ENCODE data around the gene NALCN.

NALCN gene

GRCh38 chr13:101217086-101217485 is 199.2 kb downstream of the NALCN start:
- H3K9ac ChIP-seq: no peak overlapping the region
- no peaks in the 10 kb centered on the region for H3K27me3 ChIP-seq (ENCODE audit: insufficient read depth, low read depth)
- no peaks in the 10 kb centered on the region for H4K20me1 ChIP-seq (ENCODE audit: insufficient read depth)
- H2AFZ ChIP-seq (ENCODE audit: low read depth): no peak overlapping the region
- no peak overlapping the region for H3K4me2 ChIP-seq
- H3K27ac ChIP-seq: no peak overlapping the region
- H3K4me1 ChIP-seq (ENCODE audit: low read depth, poor library complexity, severe bottlenecking): no peaks in the 10 kb centered on the region
- H3K79me2 ChIP-seq (ENCODE audit: insufficient read depth, low read depth): no peaks in the 10 kb centered on the region
- no peaks in the 10 kb centered on the region for H3K36me3 ChIP-seq (ENCODE audit: insufficient read depth)
- H3K4me3 ChIP-seq (IDR thresholded peaks at IDR 0.05; ENCODE audit: insufficient read depth, low read depth, low read length): no peak overlapping the region
- TF ChIP-seq CTCF (conservative IDR thresholded peaks at IDR 0.05; ENCODE audit: low read depth, low read length): no peak

- Histone ChIP-seq H4K20me1 (ENCODE audit: insufficient read depth) (no peaks in the 10 kb centered on the region), H2AFZ (ENCODE audit: low read depth) (no peak overlapping the region), H3K9ac (no peak overlapping the region), H3K27me3 (ENCODE audit: insufficient read depth, low read depth) (no peaks in the 10 kb centered on the region), H3K79me2 (ENCODE audit: insufficient read depth, low read depth) (no peaks in the 10 kb centered on the region), H3K4me3 (IDR thresholded peaks at IDR 0.05; ENCODE audit: insufficient read depth, low read depth, low read length) (no peak overlapping the region), H3K27ac (no peak overlapping the region), H3K36me3 (ENCODE audit: insufficient read depth) (no peaks in the 10 kb centered on the region), H3K4me1 (ENCODE audit: low read depth, poor library complexity, severe bottlenecking) (no peaks in the 10 kb centered on the region), H3K4me2 (no peak overlapping the region)
- no peak for TF ChIP-seq CTCF (conservative IDR thresholded peaks at IDR 0.05; ENCODE audit: low read depth, low read length)
Measured at GRCh38 chr13:101211261-101211660, 205.0 kb downstream of the NALCN start.

DNA sequence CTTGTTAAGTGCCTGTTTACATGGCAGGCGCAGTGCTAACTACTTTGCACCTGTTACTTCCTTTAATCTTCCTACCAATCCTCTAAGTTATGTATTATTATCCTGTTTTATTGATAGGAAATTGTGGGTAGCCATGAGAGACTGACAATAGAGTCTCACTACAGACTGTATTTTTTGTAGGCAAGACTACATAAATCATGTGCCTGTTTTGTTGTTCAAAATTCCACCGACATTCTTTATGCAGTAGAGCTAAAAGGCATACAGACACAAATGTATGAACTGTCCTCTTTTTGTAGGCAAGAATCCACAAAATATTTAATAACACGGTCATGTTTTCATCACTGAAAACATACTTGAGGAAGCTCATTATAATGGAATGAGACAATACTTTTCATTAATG is 205.5 kb downstream of the NALCN start:
- H3K4me3 ChIP-seq (IDR thresholded peaks at IDR 0.05; ENCODE audit: insufficient read depth, low read depth, low read length): no peak overlapping the region
- no peak overlapping the region for H3K9ac ChIP-seq
- no peaks in the 10 kb centered on the region for H3K36me3 ChIP-seq (ENCODE audit: insufficient read depth)
- H4K20me1 ChIP-seq (ENCODE audit: insufficient read depth): no peaks in the 10 kb centered on the region
- TF ChIP-seq CTCF (conservative IDR thresholded peaks at IDR 0.05; ENCODE audit: low read depth, low read length): no peak
- H3K27ac ChIP-seq: no peak overlapping the region
- no peaks in the 10 kb centered on the region for H3K27me3 ChIP-seq (ENCODE audit: insufficient read depth, low read depth)
- no peaks in the 10 kb centered on the region for H3K4me1 ChIP-seq (ENCODE audit: low read depth, poor library complexity, severe bottlenecking)
- H2AFZ ChIP-seq (ENCODE audit: low read depth): no peak overlapping the region
- no peak overlapping the region for H3K4me2 ChIP-seq
- H3K79me2 ChIP-seq (ENCODE audit: insufficient read depth, low read depth): no peaks in the 10 kb centered on the region

GRCh38 chr13:101209206-101209893 is 207.0 kb downstream of the NALCN start:
- no peak overlapping the region for H2AFZ ChIP-seq (ENCODE audit: low read depth)
- H3K4me2 ChIP-seq: no peak overlapping the region
- H3K36me3 ChIP-seq (ENCODE audit: insufficient read depth): no peaks in the 10 kb centered on the region
- no peaks in the 10 kb centered on the region for H3K79me2 ChIP-seq (ENCODE audit: insufficient read depth, low read depth)
- H4K20me1 ChIP-seq (ENCODE audit: insufficient read depth): no peaks in the 10 kb centered on the region
- H3K27me3 ChIP-seq (ENCODE audit: insufficient read depth, low read depth): no peaks in the 10 kb centered on the region
- H3K9ac ChIP-seq: no peak overlapping the region
- no peak overlapping the region for H3K4me3 ChIP-seq (IDR thresholded peaks at IDR 0.05; ENCODE audit: insufficient read depth, low read depth, low read length)
- H3K4me1 ChIP-seq (ENCODE audit: low read depth, poor library complexity, severe bottlenecking): no peaks in the 10 kb centered on the region
- H3K27ac ChIP-seq: no peak overlapping the region
- no peak for TF ChIP-seq CTCF (conservative IDR thresholded peaks at IDR 0.05; ENCODE audit: low read depth, low read length)

Data from KMS-11 (cell line).